GM18909 (cell line): Measurements from ENCODE around the gene CANX.

Experiments used
- ATAC-seq: cut with Tn5 transposase; IDR thresholded peaks from one replicate; pipeline ENCODE4 v1.9.1; 2021; ENCODE audit warnings: mild to moderate bottlenecking; ENCODE audit not compliant: unreplicated experiment, poor library complexity

Gene CANX

DNA sequence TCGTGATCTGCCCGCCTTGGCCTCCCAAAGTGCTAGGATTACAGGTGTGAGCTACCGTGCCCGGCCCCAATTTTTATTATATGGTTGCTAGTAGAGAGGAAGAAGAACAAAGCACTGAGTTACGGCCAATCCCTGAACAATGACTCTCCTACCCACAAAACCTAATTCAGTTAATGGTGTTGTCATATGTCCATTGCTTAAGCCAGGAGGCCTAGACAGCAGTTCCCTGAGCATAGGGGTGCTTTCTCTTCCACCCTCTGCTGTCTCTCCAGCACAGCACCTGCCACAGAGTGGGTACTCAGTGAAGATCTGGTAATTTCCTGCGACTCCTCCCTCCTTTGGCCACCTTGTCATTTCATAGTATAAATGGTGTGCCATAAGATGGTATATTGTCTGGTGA lies 73.6 kb downstream of the CANX start:
- no peak for ATAC-seq

DNA sequence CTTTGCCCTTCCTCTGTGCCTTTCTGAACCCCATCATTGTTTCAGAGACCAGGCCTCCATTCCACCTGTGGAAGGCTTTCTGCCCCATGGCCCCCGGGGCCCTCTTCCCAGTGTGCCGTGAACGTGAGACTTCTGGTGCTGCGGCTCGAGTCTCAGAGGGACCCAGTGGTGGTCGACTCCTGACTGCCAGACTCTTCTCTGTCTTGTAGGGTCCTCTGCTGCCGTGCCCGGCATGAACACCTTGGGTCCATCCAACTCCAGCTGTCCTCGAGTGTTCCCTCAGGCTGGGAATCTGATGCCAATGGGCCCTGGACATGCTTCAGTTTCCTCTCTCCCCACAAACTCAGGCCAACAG lies 74.9 kb downstream of the CANX start:
- ATAC-seq: no peak

GRCh38 chr5:179774442-179774841 lies 75.7 kb downstream of the CANX start:
- no peak for ATAC-seq

GRCh38 chr5:179776411-179776938 lies 77.7 kb downstream of the CANX start:
- no peak for ATAC-seq

DNA sequence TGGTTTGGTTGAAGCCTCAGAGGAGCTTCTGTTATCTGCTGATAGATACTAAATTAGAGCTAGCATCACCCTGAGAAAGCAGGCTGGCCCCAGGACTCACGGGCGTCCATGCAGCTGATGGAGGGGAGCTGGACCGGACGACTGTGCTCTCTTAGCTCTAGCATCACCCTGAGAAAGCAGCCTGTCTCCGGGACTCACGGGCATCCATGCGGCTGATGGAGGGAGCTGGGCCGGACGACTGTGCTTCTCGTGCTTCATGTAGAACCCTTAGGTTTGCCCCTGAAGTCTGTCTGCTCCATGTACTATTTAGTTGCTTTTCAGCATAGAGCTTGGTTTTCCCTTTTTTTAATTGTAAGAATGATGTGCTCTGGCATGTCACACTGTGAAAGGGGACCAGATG lies 78.7 kb downstream of the CANX start:
- no peak for ATAC-seq

DNA sequence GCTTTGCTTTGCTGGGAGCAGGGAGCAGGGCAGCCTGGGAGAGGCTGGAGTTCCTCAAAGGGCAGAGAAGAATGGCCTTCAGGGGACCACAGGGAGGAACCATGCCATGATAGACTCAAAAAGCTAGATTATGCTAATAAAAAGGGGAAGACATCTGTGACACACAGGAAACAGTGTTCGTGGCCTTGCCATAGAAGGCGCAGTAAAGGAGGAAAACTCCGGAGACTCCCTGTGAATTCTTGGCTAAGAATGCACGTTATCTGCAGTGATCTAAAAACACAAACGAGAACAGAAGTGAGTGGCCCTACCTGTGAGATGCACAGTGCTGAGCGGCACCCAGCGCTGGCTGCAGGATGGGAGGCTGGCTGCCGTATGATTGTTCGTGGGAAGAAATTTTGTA lies 79.1 kb downstream of the CANX start:
- ATAC-seq: no peak

DNA sequence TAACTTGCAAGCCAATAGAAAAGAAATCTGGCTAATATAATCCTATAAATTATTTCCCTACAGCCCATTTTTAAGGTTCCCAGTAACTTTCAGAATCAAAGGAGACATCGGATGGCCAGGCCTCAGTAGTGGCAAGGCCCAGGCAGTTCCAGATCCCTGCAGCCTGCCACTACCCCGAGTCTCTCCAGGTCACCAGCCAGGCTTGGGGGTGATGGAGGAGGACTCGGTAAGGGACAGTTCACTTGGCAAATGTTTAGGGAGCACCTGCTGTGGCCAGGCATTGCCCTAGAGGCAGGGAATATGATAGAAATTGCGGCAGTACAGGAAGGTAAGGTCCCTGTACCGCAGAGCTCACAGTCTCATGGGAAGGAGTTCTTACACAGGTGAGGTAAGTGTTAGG lies 79.8 kb downstream of the CANX start:
- no peak for ATAC-seq

DNA sequence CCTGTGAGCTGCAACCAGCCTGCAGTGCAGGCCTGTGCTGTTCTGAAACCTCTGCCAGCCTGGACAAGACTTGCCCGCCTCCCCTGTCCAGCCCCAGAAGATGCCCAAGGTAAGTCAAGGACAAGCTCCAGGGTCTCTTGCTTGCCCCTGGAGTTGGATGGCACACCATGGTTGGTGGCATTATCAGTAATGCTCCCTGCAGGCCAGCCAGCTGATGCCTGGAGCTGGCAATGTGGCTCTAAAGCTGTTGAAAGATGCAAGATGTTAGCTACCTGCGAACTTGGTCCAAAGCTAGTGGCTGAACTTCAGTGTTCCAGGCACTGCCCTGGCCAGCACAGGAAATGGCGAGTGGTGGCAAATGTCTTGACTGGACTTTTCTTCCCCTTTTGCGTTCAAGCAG lies 81.1 kb downstream of the CANX start:
- no peak for ATAC-seq

DNA sequence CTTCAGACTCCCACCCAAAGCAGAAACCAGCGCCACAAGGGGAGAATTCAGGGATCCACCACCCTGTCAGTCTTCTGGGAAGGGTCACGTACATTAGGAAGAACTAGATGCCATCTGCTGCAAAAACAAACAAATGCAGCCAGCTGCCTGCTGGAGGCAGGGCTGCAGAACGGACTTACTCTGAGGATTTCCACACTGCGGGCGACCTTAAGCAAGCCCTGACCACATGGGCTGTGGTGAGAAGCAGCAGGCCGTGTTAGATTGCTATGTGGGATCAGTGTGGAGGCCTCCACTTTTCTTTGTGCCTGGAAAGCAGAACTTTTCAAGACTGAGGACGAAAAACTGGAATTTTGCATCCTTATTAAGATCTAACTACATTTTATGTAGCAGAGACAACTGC lies 81.6 kb downstream of the CANX start:
- no peak for ATAC-seq
